MM.1S (cell line): ENCODE measurements around the gene SCARF2.

Experiments used
- CTCF ChIP-seq: fragments of 300-600 bp; sonication (generic); IDR thresholded peaks from 2 replicates; pipeline ENCODE4 v1.5.1; 2016; ENCODE audit warnings: antibody characterized with exemption, low read length, mixed read lengths
- EZH2phosphoT487 ChIP-seq: fragments of 300-600 bp; sonication (generic); IDR thresholded peaks from 2 replicates; pipeline ENCODE4 v1.6.1; 2018; ENCODE audit warnings: antibody characterized with exemption, low read length

- no peak for TF ChIP-seq CTCF
- TF ChIP-seq EZH2phosphoT487: no peak
Observed at GRCh38 chr22:20439556-20439927, 1.9 kb upstream of the SCARF2 start.
